OCI-LY7 (cell line): ENCODE measurements around the gene MAG. TPM values are rescaled to one million over a fixed set of nuclear protein-coding genes. Genes with fewer than 3 reads are reported as not detected.

Source experiments
- BruUV-seq: library from RNA; stranded (reverse); fragments of 400-500 nt; replicated peaks from 2 replicates; lab custom pipeline; 2021; lab: Mats Ljungman, UMichigan
- CTCF ChIA-PET: fragments of 300-600 bp; sonication (Branson Sonifier 250); formaldehyde crosslinking; loops from one replicate; lab custom pipeline; 2022; ENCODE audit warnings: antibody characterized with exemption; ENCODE audit not compliant: unreplicated experiment; lab: Charles Lee
- POLR2A ChIA-PET: fragments of 300-600 bp; sonication (Branson Sonifier 250); formaldehyde crosslinking; loops from one replicate; lab custom pipeline; 2022; ENCODE audit warnings: antibody characterized with exemption; lab: Charles Lee
- DNase-seq: peaks from one replicate; pipeline ENCODE4 v3.0.0-alpha.2; 2015; ENCODE audit warnings: low spot score
- H2AFZ ChIP-seq: fragments of 200-600 bp; sonication (generic), shearing (Covaris generic); 2 replicates; pipeline ENCODE4 v1.6.1; 2014; ENCODE audit warnings: mild to moderate bottlenecking, antibody characterized with exemption, low read length, moderate library complexity
- H3K27ac ChIP-seq: fragments of 200-600 bp; sonication (generic); 2 replicates; pipeline ENCODE4 v1.5.1; 2014; ENCODE audit warnings: mixed run types, low read depth, mild to moderate bottlenecking, moderate library complexity, low read length, inconsistent platforms; ENCODE audit not compliant: poor library complexity, severe bottlenecking
- H3K36me3 ChIP-seq: fragments of 200-600 bp; sonication (generic); 2 replicates; pipeline ENCODE4 v1.6.1; 2014; ENCODE audit warnings: mild to moderate bottlenecking, antibody characterized with exemption, low read length, moderate library complexity, mixed read lengths; ENCODE audit not compliant: insufficient read depth
- H3K4me1 ChIP-seq: fragments of 200-600 bp; sonication (generic); 2 replicates; pipeline ENCODE4 v1.5.1; 2014; ENCODE audit warnings: mild to moderate bottlenecking, low read length; ENCODE audit not compliant: insufficient read depth, poor library complexity, severe bottlenecking
- H3K4me2 ChIP-seq: fragments of 200-600 bp; sonication (generic); 2 replicates; pipeline ENCODE4 v1.6.1; 2014; ENCODE audit warnings: mild to moderate bottlenecking, low read length
- H3K4me3 ChIP-seq: fragments of 200-600 bp; sonication (generic); 2 replicates; pipeline ENCODE4 v1.5.1; 2014; ENCODE audit warnings: mild to moderate bottlenecking, low read depth, low read length; ENCODE audit not compliant: poor library complexity, severe bottlenecking
- H3K79me2 ChIP-seq: fragments of 200-600 bp; sonication (generic); 2 replicates; pipeline ENCODE4 v1.6.1; 2016; ENCODE audit warnings: low read depth, mild to moderate bottlenecking, low read length, moderate library complexity, mixed read lengths; ENCODE audit not compliant: insufficient read depth
- H3K9me2 ChIP-seq: fragments of 200-600 bp; sonication (generic); 2 replicates; pipeline ENCODE4 v1.6.1; 2016; ENCODE audit warnings: mild to moderate bottlenecking, low read length, mixed read lengths; ENCODE audit not compliant: insufficient read depth
- H3K9me3 ChIP-seq: fragments of 200-600 bp; sonication (generic); 2 replicates; pipeline ENCODE4 v1.6.1; 2014; ENCODE audit warnings: mild to moderate bottlenecking, mixed run types, low read length, mixed read lengths
- H4K20me1 ChIP-seq: fragments of 200-600 bp; sonication (generic); 2 replicates; pipeline ENCODE4 v1.6.1; 2014; ENCODE audit warnings: mild to moderate bottlenecking, antibody characterized with exemption, low read length, moderate library complexity, mixed read lengths; ENCODE audit not compliant: insufficient read depth
- EZH2phosphoT487 ChIP-seq: fragments of 200-600 bp; sonication (generic); IDR thresholded peaks from 2 replicates; pipeline ENCODE4 v1.6.1; 2018; ENCODE audit warnings: low read depth, borderline replicate concordance, mild to moderate bottlenecking, mixed run types, antibody characterized with exemption, low read length, moderate library complexity, mixed read lengths
- intact Hi-C: fragments of 100-400 bp; cut with micrococcal nuclease; formaldehyde crosslinking; loops from one replicate; pipeline ENCODE4 v1.10.0; 2022; ENCODE audit not compliant: unreplicated experiment
- total RNA-seq, 2 experiments: library from RNA; depleted of rRNA in 1 of 2; stranded (reverse); fragments of >200 nt in 1 of 2; shearing (Covaris generic) in 1 of 2; gene quantifications; 2 replicates each; pipeline ENCODE4 v1.2.3, GENCODE V29; 2014 to 2022
- TF ChIP-seq, protein P1 (sequence below): fragments of 200-600 bp; sonication (generic); conservative IDR thresholded peaks from 2 replicates; pipeline ENCODE4 v1.5.1; 2014; ENCODE audit warnings: mild to moderate bottlenecking, antibody characterized with exemption, low read length, moderate library complexity, mixed read lengths

Gene MAG
- total RNA-seq, 2 experiments from 2014 or later, result 4.6 to 10.1 TPM

DNA sequence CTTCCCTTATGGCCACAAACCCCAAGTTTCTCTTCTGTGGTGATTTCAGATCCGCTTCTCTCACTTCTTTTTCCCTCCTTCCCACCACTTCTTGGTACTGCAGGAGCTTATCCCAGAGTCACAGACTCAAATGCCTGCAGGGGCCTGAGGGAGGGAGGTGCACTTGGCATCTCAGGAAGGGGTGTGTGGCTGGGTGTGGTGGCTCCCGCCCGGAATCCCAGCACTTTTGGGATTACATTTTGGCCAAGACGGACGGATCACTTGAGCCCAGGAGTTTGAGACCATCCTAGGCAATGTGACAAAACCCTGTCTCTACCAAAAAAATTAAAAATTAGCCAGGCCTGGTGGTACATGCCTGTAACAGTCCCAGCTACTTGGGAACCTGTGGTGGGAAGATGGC is 17.6 kb upstream of the MAG start:
- Histone ChIP-seq H3K4me3 (no peak overlapping the region), H3K79me2 (no peaks in the 10 kb centered on the region), H2AFZ (no peak overlapping the region), H3K27ac (no peak overlapping the region), H4K20me1 (no peaks in the 10 kb centered on the region), H3K4me1 (peaks cover 15% of the 10 kb centered on the region), H3K9me3 (no peaks in the 10 kb centered on the region), H3K9me2 (no peaks in the 10 kb centered on the region), H3K36me3 (peaks cover 82% of the 10 kb centered on the region), H3K4me2 (no peak overlapping the region)
- no peak for TF ChIP-seq EZH2phosphoT487
- no peak for DNase-seq
- intact Hi-C loops, result no loop called here
- ChIA-PET POLR2A (no interaction called here), CTCF (no interaction called here)
- no TSS peak for BruUV-seq

- no TSS peak for BruUV-seq
- no peak overlapping the region for H3K27ac ChIP-seq
- H3K9me2 ChIP-seq, result no peaks in the 10 kb centered on the region
- H4K20me1 ChIP-seq, result no peaks in the 10 kb centered on the region
- H3K36me3 ChIP-seq, result peaks cover 70% of the 10 kb centered on the region
- no peak overlapping the region for H2AFZ ChIP-seq
- no peaks in the 10 kb centered on the region for H3K79me2 ChIP-seq
- H3K4me3 ChIP-seq, result no peak overlapping the region
- H3K4me1 ChIP-seq, result peaks cover 24% of the 10 kb centered on the region
- H3K4me2 ChIP-seq, result no peak overlapping the region
- DNase-seq, result no peak
- ChIA-PET CTCF (interaction anchor here (0.7 to 1.0 kb wide), 2 partner anchors 12 to 209 kb away, joined by 3 read pairs; no protein-coding TSS in a partner anchor), POLR2A (no interaction called here)
- no peaks in the 10 kb centered on the region for H3K9me3 ChIP-seq
- intact Hi-C loops, result no loop called here
- TF ChIP-seq EZH2phosphoT487, result no peak
- TF ChIP-seq, protein P1, sequence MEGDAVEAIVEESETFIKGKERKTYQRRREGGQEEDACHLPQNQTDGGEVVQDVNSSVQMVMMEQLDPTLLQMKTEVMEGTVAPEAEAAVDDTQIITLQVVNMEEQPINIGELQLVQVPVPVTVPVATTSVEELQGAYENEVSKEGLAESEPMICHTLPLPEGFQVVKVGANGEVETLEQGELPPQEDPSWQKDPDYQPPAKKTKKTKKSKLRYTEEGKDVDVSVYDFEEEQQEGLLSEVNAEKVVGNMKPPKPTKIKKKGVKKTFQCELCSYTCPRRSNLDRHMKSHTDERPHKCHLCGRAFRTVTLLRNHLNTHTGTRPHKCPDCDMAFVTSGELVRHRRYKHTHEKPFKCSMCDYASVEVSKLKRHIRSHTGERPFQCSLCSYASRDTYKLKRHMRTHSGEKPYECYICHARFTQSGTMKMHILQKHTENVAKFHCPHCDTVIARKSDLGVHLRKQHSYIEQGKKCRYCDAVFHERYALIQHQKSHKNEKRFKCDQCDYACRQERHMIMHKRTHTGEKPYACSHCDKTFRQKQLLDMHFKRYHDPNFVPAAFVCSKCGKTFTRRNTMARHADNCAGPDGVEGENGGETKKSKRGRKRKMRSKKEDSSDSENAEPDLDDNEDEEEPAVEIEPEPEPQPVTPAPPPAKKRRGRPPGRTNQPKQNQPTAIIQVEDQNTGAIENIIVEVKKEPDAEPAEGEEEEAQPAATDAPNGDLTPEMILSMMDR, result no peak
Measured at GRCh38 chr19:35276706-35277281, 15.2 kb upstream of the MAG start.

- DNase-seq, result no peak
- H3K4me3 ChIP-seq, result no peak overlapping the region
- H3K79me2 ChIP-seq, result no peaks in the 10 kb centered on the region
- no peak overlapping the region for H3K27ac ChIP-seq
- TF ChIP-seq EZH2phosphoT487, result no peak
- TF ChIP-seq, protein P1, result no peak
- intact Hi-C loops, result no loop called here
- BruUV-seq, result no TSS peak
- H2AFZ ChIP-seq, result no peak overlapping the region
- no peak overlapping the region for H3K4me2 ChIP-seq
- peaks cover 18% of the 10 kb centered on the region for H3K4me1 ChIP-seq
- ChIA-PET CTCF (no interaction called here), POLR2A (no interaction called here)
- no peaks in the 10 kb centered on the region for H3K9me3 ChIP-seq
- H3K36me3 ChIP-seq, result peaks cover 51% of the 10 kb centered on the region; the same call in 1 of the 2 replicates
- no peaks in the 10 kb centered on the region for H3K9me2 ChIP-seq
- H4K20me1 ChIP-seq, result no peaks in the 10 kb centered on the region
Measured at GRCh38 chr19:35278578-35279284, 13.2 kb upstream of the MAG start.
